ENCODE measurements around the gene NPHS1.
"Not testable (repeated sequence)": the region's sequence is repeated elsewhere in the genome, so short reads cannot be mapped to it uniquely, and the experiment has no call there.

DNA sequence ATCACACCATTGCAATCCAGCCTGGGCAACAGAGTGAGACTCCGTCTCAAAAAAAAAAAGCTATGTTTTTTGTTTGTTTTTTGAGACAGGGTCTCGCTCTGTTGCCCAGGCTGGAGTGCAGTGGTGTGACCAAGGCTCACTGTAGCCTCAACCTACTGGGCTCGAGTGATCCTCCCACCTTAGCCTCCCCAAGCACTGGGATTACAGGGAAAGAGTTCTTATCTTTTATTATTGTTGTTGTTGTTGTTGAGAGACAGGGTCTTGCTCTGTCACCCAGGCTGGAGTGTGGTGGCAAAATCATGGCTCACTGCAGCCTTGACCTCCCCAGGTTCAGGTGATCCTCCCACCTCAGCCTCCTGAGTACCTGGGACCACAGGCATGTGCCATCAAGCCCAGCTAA is 39.5 kb upstream of the NPHS1 start:
- TF ChIP-seq, protein P1, sequence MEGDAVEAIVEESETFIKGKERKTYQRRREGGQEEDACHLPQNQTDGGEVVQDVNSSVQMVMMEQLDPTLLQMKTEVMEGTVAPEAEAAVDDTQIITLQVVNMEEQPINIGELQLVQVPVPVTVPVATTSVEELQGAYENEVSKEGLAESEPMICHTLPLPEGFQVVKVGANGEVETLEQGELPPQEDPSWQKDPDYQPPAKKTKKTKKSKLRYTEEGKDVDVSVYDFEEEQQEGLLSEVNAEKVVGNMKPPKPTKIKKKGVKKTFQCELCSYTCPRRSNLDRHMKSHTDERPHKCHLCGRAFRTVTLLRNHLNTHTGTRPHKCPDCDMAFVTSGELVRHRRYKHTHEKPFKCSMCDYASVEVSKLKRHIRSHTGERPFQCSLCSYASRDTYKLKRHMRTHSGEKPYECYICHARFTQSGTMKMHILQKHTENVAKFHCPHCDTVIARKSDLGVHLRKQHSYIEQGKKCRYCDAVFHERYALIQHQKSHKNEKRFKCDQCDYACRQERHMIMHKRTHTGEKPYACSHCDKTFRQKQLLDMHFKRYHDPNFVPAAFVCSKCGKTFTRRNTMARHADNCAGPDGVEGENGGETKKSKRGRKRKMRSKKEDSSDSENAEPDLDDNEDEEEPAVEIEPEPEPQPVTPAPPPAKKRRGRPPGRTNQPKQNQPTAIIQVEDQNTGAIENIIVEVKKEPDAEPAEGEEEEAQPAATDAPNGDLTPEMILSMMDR (IDR thresholded peaks at IDR 0.05), result not testable (repeated sequence)
- TF ChIP-seq POLR2A (IDR thresholded peaks at IDR 0.05), result not testable (repeated sequence)

Data from testis (tissue), 2 donors.